GM23338 (cell line): ENCODE results near the gene BNC2. TPM values are rescaled to one million over a fixed set of nuclear protein-coding genes. Genes with fewer than 3 reads are reported as not detected.

Source experiments
- ATAC-seq: fragments of 200-7000 bp; cut with Tn5 transposase; 3 replicates; pipeline ENCODE4 v1.9.1; 2020
- DNase-seq: peaks from one replicate; pipeline ENCODE4 v3.0.0-alpha.2; 2015; ENCODE audit warnings: low spot score
- H2AFZ ChIP-seq: fragments of 200-600 bp; sonication (generic); 2 replicates; pipeline ENCODE4 v1.8.0; 2016; ENCODE audit warnings: antibody characterized with exemption, mild to moderate bottlenecking, moderate library complexity
- H3F3A ChIP-seq: fragments of 200-600 bp; sonication (generic); replicated peaks from 2 replicates; pipeline ENCODE4 v1.8.0; 2017; ENCODE audit warnings: antibody characterized with exemption, mixed run types, low read depth
- H3K27ac ChIP-seq: fragments of 200-600 bp; sonication (generic); 2 replicates; pipeline ENCODE4 v1.6.1; 2016; ENCODE audit warnings: low read depth
- H3K27me3 ChIP-seq: fragments of 200-600 bp; sonication (generic); 2 replicates; pipeline ENCODE4 v1.8.0; 2016; ENCODE audit warnings: mild to moderate bottlenecking, mixed run types, moderate library complexity; ENCODE audit not compliant: insufficient read depth
- H3K36me3 ChIP-seq: fragments of 200-600 bp; sonication (generic); 2 replicates; pipeline ENCODE4 v1.8.0; 2016; ENCODE audit warnings: mild to moderate bottlenecking; ENCODE audit not compliant: insufficient read depth
- H3K4me1 ChIP-seq: fragments of 200-600 bp; sonication (generic); 2 replicates; pipeline ENCODE4 v1.8.0; 2016; ENCODE audit warnings: mild to moderate bottlenecking, moderate library complexity; ENCODE audit not compliant: insufficient read depth
- H3K4me2 ChIP-seq: fragments of 200-600 bp; sonication (generic); 2 replicates; pipeline ENCODE4 v1.7.1; 2017; ENCODE audit warnings: mixed run types
- H3K4me3 ChIP-seq: fragments of 200-600 bp; sonication (generic); 2 replicates; pipeline ENCODE4 v1.6.1; 2016; ENCODE audit warnings: mixed run types
- H3K79me2 ChIP-seq: fragments of 200-600 bp; sonication (generic); replicated peaks from 2 replicates; pipeline ENCODE4 v1.8.0; 2017; ENCODE audit warnings: mild to moderate bottlenecking; ENCODE audit not compliant: insufficient read depth
- H3K9me2 ChIP-seq: fragments of 200-600 bp; sonication (generic); 2 replicates; pipeline ENCODE4 v1.8.0; 2017; ENCODE audit not compliant: insufficient read depth
- H4K20me1 ChIP-seq: fragments of 200-600 bp; sonication (generic); replicated peaks from 2 replicates; pipeline ENCODE4 v1.8.0; 2017; ENCODE audit warnings: mild to moderate bottlenecking; ENCODE audit not compliant: insufficient read depth
- H3K27ac Mint-ChIP-seq: 2 replicates; pipeline ENCODE4 v1.8.0; 2020; ENCODE audit warnings: inconsistent platforms, mild to moderate bottlenecking, moderate library complexity, mixed read lengths
- H3K27me3 Mint-ChIP-seq: 3 replicates; pipeline ENCODE4 v1.8.0; 2022; ENCODE audit warnings: low read depth, mild to moderate bottlenecking, moderate library complexity, mixed read lengths, inconsistent platforms; ENCODE audit not compliant: insufficient read depth, poor library complexity
- H3K36me3 Mint-ChIP-seq: 3 replicates; pipeline ENCODE4 v1.8.0; 2021; ENCODE audit warnings: low read depth, mild to moderate bottlenecking, inconsistent platforms, moderate library complexity, mixed read lengths
- H3K4me1 Mint-ChIP-seq: 3 replicates; pipeline ENCODE4 v1.8.0; 2020; ENCODE audit warnings: mild to moderate bottlenecking, inconsistent platforms, mixed read lengths
- H3K4me3 Mint-ChIP-seq: 3 replicates; pipeline ENCODE4 v1.8.0; 2021; ENCODE audit warnings: moderate library complexity, mild to moderate bottlenecking, inconsistent platforms, mixed read lengths
- H3K9me3 Mint-ChIP-seq: 3 replicates; pipeline ENCODE4 v1.8.0; 2020; ENCODE audit warnings: moderate library complexity, mild to moderate bottlenecking, inconsistent platforms, mixed read lengths
- CTCF ChIP-seq, 2 experiments: fragments of 200-600 bp in 1 of 2; sonication (generic) in 1 of 2; conservative IDR thresholded peaks; 2 replicates each; pipeline versions ENCODE4 v1.5.1 to v1.6.1; 2016 to 2017; ENCODE audit warnings: antibody characterized with exemption in 2 of 2, low read depth in 2 of 2, mild to moderate bottlenecking in 2 of 2, moderate library complexity in 1 of 2
- EZH2 ChIP-seq: fragments of 200-600 bp; sonication (generic); IDR thresholded peaks from one replicate; pipeline ENCODE4 v1.8.0; 2017; ENCODE audit warnings: antibody characterized with exemption, mild to moderate bottlenecking, low read depth; ENCODE audit not compliant: unreplicated experiment
- NANOG ChIP-seq: IDR thresholded peaks from 2 replicates; pipeline ENCODE4 v1.6.1; 2016; ENCODE audit warnings: antibody characterized with exemption, borderline replicate concordance
- POLR2AphosphoS5 ChIP-seq: IDR thresholded peaks from 2 replicates; pipeline ENCODE4 v1.6.1; 2016; ENCODE audit warnings: antibody characterized with exemption, low read depth
- STAT1 ChIP-seq: IDR thresholded peaks from one replicate; pipeline ENCODE4 v1.6.1; 2016; ENCODE audit warnings: antibody characterized with exemption; ENCODE audit not compliant: unreplicated experiment
- ZNF114 ChIP-seq: fragments of 250-450 bp; sonication (Bioruptor Pico); IDR thresholded peaks from 2 replicates; pipeline ENCODE4 v1.5.0; 2020; ENCODE audit warnings: mild to moderate bottlenecking, moderate library complexity
- ZNF331 ChIP-seq: fragments of 250-450 bp; sonication (Bioruptor Pico); IDR thresholded peaks from 2 replicates; pipeline ENCODE4 v1.5.0; 2020; ENCODE audit warnings: low read depth, mild to moderate bottlenecking, moderate library complexity
- ZNF462 ChIP-seq: fragments of 250-450 bp; sonication (Bioruptor Pico); IDR thresholded peaks from 2 replicates; pipeline ENCODE4 v1.5.0; 2020; ENCODE audit warnings: mild to moderate bottlenecking, moderate library complexity
- polyA plus RNA-seq: library from polyadenylated mRNA; unstranded; fragments of >200 nt; fragmentation: Nextera tagmentation; extraction: Ambion mirVana; gene quantifications from 2 replicates; pipeline ENCODE4 v1.2.1, GENCODE V29; 2016
- total RNA-seq: library from RNA; depleted of rRNA; stranded (reverse); fragments of >200 nt; shearing (Covaris generic); gene quantifications from 2 replicates; pipeline ENCODE4 v1.2.3, GENCODE V29; 2014
- TF ChIP-seq, protein P1 (sequence below): IDR thresholded peaks from 2 replicates; pipeline ENCODE4 v1.6.1; 2016; ENCODE audit warnings: antibody characterized with exemption
- TF ChIP-seq, protein P2 (sequence below): IDR thresholded peaks from one replicate; pipeline ENCODE4 v1.6.1; 2018; ENCODE audit warnings: antibody characterized with exemption; ENCODE audit not compliant: unreplicated experiment

Gene BNC2
- total and polyA plus RNA-seq, 2 experiments from 2014 or later: 12.7 to 13.2 TPM

DNA sequence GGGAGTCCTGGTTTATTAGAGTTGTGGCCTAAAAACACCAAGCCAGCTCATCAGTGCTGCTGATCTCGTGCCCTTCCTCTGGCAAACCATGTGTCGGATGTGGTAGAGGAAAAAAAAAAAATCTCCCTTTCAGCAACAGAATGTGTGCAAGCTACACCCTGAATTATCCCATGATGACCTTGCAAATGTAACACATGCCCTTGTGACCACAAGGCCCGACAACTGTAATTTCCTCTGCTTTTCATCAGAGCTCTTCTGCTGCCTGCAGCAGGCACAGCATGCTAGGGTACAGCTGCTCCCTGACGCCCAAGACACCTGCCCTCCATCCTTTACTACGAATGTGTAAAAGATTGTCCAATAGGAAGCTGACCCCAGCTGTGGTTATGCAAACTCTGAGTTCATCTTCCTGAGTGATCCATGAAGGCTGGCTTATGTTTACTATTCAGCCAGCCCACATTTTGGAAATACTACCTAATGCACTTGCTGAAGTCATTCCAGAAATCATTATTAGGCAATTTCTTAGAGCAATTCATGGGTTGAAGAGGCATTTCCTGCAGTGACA lies 14.6 kb upstream of the BNC2 start (continued):
- TF ChIP-seq ZNF462 (no peak), CTCF (conservative IDR thresholded peaks at IDR 0.05; ENCODE audit: low read depth in 2 of 2) (no peak), ZNF331 (CRISPR knock-in tag) (no peak), POLR2AphosphoS5 (no peak), STAT1 (no peak)
- TF ChIP-seq, protein P1, sequence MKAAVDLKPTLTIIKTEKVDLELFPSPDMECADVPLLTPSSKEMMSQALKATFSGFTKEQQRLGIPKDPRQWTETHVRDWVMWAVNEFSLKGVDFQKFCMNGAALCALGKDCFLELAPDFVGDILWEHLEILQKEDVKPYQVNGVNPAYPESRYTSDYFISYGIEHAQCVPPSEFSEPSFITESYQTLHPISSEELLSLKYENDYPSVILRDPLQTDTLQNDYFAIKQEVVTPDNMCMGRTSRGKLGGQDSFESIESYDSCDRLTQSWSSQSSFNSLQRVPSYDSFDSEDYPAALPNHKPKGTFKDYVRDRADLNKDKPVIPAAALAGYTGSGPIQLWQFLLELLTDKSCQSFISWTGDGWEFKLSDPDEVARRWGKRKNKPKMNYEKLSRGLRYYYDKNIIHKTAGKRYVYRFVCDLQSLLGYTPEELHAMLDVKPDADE: no peak

DNA sequence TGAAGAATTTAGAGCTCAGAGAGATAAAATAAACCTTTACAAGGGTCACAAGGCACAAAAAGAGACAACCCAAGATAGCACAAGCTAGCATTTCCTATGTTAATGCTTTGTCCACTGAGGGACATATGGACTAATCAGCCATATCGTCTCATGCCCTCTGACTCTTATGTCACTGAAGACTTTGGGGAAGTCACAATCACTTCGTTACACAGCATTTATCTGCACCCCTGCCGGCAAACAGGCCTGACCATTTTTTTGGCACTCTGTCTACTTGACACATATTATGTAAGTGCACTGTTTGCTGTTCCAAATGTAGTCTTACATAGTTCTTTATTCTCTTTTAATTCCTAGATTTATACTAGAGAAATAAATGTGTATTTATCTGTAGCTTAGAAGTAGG lies 13.9 kb upstream of the BNC2 start:
- Histone ChIP-seq H3K9me2 (no peaks in the 10 kb centered on the region), H3K27ac (no peak overlapping the region), H3K27me3 (no peaks in the 10 kb centered on the region), H3K4me3 (no peak overlapping the region), H3K4me2 (no peak overlapping the region), H2AFZ (no peak overlapping the region), H3K36me3 (no peaks in the 10 kb centered on the region), H3K79me2 (no peaks in the 10 kb centered on the region), H4K20me1 (no peaks in the 10 kb centered on the region), H3K4me1 (0 out of 2 replicates have a peak, but pooled peaks cover 6% of the 10 kb centered on the region), H3F3A (no peaks in the 10 kb centered on the region)
- no peak overlapping the region for H3K4me3 Mint-ChIP-seq
- ATAC-seq: no peak
- DNase-seq: no peak
- peaks cover 11% of the 10 kb centered on the region; the same call in 2 of the 3 replicates for H3K9me3 Mint-ChIP-seq
- no peak for TF ChIP-seq CTCF (conservative IDR thresholded peaks at IDR 0.05; ENCODE audit: low read depth in 2 of 2)
- TF ChIP-seq, protein P2, sequence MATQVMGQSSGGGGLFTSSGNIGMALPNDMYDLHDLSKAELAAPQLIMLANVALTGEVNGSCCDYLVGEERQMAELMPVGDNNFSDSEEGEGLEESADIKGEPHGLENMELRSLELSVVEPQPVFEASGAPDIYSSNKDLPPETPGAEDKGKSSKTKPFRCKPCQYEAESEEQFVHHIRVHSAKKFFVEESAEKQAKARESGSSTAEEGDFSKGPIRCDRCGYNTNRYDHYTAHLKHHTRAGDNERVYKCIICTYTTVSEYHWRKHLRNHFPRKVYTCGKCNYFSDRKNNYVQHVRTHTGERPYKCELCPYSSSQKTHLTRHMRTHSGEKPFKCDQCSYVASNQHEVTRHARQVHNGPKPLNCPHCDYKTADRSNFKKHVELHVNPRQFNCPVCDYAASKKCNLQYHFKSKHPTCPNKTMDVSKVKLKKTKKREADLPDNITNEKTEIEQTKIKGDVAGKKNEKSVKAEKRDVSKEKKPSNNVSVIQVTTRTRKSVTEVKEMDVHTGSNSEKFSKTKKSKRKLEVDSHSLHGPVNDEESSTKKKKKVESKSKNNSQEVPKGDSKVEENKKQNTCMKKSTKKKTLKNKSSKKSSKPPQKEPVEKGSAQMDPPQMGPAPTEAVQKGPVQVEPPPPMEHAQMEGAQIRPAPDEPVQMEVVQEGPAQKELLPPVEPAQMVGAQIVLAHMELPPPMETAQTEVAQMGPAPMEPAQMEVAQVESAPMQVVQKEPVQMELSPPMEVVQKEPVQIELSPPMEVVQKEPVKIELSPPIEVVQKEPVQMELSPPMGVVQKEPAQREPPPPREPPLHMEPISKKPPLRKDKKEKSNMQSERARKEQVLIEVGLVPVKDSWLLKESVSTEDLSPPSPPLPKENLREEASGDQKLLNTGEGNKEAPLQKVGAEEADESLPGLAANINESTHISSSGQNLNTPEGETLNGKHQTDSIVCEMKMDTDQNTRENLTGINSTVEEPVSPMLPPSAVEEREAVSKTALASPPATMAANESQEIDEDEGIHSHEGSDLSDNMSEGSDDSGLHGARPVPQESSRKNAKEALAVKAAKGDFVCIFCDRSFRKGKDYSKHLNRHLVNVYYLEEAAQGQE: no peak
- TF ChIP-seq STAT1: no peak
- no peak for TF ChIP-seq EZH2
- TF ChIP-seq ZNF114 (CRISPR knock-in tag): no peak
- TF ChIP-seq NANOG: no peak
- H3K27ac Mint-ChIP-seq: no peak overlapping the region
- peaks cover 6% of the 10 kb centered on the region; the same call in 1 of the 3 replicates for H3K36me3 Mint-ChIP-seq
- no peaks in the 10 kb centered on the region for H3K27me3 Mint-ChIP-seq
- peaks cover 11% of the 10 kb centered on the region; the same call in 2 of the 3 replicates for H3K4me1 Mint-ChIP-seq
